ENCODE measurements around the gene PDSS2.

Gene PDSS2

DNA sequence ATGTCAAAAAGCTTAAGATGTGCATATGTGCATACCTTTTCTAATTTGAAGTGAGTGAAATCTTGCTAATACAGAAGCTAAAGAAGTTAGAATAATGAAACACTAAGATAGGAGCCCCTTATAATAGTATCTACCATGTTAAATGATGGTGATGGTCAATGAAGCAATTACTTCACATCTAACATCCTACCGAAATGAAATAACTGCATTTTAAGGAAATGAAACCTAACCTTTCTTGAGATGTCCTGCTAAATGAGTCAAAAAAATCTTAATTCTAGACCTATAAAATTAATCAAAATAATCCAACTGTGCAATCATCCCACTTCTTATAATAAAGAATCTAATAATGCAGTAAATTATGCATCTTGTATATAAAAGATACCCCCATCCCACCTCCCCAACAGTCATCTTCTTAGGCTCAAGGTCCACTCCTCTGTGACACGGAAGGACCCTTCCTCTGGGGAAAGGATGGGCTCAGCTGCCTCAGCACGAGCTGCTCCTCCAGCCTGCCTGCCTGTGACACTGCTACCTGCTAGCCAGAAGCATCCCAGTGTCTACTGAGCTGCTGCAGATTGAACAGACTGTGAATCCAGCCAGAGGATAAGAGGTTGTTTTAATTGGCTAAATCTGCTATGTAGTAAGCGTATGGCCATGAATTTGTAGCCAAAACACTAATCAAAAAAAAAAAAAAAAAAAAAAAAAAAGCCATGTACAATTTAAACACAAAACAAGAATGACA lies 214.5 kb downstream of the PDSS2 start:
- Histone ChIP-seq H3K9ac (ENCODE audit: low read depth, low read length) (no peak overlapping the region), H3K9me3 (ENCODE audit: control insufficient read depth, insufficient read depth, low read length) (no peaks in the 10 kb centered on the region), H3K4me1 (ENCODE audit: insufficient read depth, low read length) (no peaks in the 10 kb centered on the region; the same call in 1 of the 2 replicates), H3K36me3 (ENCODE audit: insufficient read depth, low read length) (no peaks in the 10 kb centered on the region)

DNA sequence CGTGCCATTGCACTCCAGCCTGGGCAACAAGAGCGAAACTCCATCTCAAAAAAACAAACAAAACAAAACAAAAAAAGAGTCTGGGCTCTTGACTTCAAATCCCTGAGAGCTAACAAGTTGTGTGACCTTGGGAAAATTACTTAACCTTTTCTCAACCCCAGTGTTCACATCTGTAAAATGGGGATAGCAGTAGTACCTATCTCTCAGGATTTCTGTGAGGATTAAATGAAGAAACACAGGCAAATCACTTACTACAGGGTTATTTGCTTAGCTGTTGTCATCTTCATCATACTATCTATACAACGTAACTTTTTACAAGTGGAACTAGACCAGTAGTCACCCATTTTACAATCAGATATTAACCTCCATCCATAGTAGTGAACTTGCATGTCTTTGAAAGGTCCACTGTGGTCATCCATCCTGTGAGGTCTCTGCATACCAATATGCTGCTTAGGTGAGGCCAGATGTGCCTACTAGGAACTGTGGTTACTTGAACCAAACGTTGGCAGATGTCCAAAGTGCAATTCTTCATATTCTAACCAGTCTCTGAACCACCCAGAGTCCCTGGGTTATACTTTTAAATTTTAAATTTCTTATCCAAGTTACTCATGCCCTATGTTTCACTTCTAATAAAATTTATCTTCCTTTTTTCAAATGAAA lies 215.2 kb downstream of the PDSS2 start:
- no peaks in the 10 kb centered on the region; the same call in 1 of the 2 replicates for H3K4me1 ChIP-seq (ENCODE audit: insufficient read depth, low read length)
- no peak overlapping the region for H3K9ac ChIP-seq (ENCODE audit: low read depth, low read length)
- no peaks in the 10 kb centered on the region for H3K36me3 ChIP-seq (ENCODE audit: insufficient read depth, low read length)
- H3K9me3 ChIP-seq (ENCODE audit: control insufficient read depth, insufficient read depth, low read length): no peaks in the 10 kb centered on the region

DNA sequence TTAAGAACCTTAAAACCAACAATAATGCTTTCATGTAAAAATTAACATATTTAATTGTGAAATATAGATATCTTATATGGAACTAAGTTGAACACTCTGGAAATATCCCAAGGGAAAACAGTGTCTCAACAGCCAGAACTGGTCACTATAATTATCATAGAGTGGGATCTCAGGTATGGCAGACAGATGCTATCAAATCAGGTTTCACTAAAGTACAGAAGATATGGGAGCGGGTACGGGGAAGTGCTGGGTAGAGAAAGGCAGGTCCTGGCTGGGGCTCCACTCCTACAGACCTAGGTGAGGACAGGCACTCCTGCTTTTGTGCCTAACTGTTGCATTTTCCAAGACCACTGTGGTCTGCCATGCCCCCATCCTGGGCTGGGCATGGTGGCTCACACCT lies 215.9 kb downstream of the PDSS2 start:
- Histone ChIP-seq H3K9me3 (ENCODE audit: control insufficient read depth, insufficient read depth, low read length) (no peaks in the 10 kb centered on the region), H3K36me3 (ENCODE audit: insufficient read depth, low read length) (no peaks in the 10 kb centered on the region), H3K4me1 (ENCODE audit: insufficient read depth, low read length) (no peaks in the 10 kb centered on the region; the same call in 1 of the 2 replicates), H3K9ac (ENCODE audit: low read depth, low read length) (no peak overlapping the region)

DNA sequence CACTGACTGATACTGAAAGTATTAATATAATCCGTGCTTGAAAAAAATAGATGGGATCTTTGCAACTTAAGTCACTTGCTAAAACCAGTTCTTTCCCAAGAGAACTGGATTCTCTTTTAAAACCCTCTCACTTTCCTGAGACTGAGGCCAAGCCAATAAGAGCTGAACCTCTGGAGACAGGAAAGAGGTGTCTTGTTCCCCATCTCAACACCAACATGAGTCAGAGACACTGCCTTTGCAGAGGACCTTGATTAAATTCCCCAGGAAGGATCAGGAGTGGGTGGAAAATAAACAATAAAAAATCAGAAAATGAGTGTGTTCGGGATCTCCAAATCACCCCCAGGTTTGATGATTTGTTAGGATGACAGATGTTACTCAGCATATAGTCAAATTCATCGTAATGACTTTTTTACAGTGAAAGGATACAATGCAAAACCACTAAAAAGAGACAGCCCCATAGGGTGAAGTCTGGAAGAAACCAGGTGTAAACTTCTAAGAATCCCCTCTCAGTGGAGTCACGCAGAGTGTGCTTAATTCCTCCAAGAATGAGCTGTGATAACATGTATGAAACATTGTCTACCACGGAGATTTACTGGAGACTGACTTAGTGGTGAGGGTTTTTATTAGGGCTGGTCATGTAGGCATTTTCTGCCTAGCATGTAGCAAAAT lies 221.2 kb downstream of the PDSS2 start:
- Histone ChIP-seq H3K9me3 (ENCODE audit: control insufficient read depth, insufficient read depth, low read length) (no peaks in the 10 kb centered on the region), H3K4me1 (ENCODE audit: insufficient read depth, low read length) (no peaks in the 10 kb centered on the region; the same call in 1 of the 2 replicates), H3K36me3 (ENCODE audit: insufficient read depth, low read length) (no peaks in the 10 kb centered on the region), H3K9ac (ENCODE audit: low read depth, low read length) (no peak overlapping the region)

DNA sequence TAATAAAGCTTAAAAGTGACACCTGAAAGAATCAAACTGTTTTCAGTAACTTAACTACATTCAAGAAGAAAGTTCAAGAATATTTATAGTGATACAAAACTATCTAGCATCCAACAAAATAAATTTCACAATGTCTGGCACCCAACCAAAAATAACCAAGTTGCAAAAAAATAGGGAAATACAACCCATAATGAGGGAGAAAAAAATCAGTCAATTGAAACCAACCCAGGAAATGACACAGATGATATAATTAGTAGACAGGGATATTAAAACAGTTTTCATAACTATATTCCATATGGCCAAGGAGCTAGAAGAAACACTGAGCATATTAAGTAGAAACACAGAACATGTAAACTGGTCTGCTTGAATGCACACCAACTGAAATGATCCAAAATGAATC lies 223.9 kb downstream of the PDSS2 start:
- no peaks in the 10 kb centered on the region for H3K9me3 ChIP-seq (ENCODE audit: control insufficient read depth, insufficient read depth, low read length)
- no peaks in the 10 kb centered on the region for H3K36me3 ChIP-seq (ENCODE audit: insufficient read depth, low read length)
- 0 out of 2 replicates have a peak, but pooled peaks cover 6% of the 10 kb centered on the region for H3K4me1 ChIP-seq (ENCODE audit: insufficient read depth, low read length)
- H3K9ac ChIP-seq (ENCODE audit: low read depth, low read length): no peak overlapping the region

DNA sequence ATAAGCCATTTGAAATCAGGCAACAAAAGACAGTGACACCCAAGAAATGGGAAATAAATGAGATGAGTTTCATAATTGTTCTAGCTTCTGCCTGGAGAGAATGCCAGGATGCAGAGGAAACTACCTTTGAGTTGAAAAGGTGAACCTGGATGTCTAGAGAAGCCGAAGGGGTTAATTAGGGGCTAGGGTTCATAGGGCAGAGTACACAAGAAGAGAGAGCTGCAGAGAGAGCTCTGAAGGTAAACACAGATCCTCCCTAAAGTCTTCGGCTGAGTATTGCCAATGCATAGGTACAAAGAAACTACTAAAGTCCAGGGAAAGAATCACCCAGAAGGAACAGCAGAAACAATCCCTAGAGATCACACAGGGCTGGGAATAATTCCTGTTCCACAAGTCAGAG lies 224.4 kb downstream of the PDSS2 start:
- Histone ChIP-seq H3K36me3 (ENCODE audit: insufficient read depth, low read length) (no peaks in the 10 kb centered on the region), H3K9ac (ENCODE audit: low read depth, low read length) (no peak overlapping the region), H3K9me3 (ENCODE audit: control insufficient read depth, insufficient read depth, low read length) (no peaks in the 10 kb centered on the region), H3K4me1 (ENCODE audit: insufficient read depth, low read length) (peaks cover 9% of the 10 kb centered on the region; the same call in 1 of the 2 replicates)

DNA sequence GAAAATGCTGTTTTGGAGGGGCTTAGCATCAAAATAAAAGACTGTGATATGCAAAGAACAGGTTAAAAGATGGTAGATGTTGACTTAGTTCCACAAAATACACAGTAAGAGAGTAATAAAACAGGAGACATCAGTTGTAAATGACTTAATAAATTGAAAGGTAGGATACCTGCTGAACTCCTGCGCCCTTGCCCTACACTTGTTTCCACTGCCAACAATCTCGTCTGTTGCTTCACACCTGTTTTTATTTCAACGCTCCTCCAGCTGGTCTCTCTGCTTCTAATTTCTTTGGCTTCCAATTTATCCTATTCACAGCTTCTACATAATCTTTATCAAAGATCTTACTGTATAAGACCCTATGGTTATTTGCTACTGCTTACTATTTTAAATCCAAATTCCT lies 228.1 kb downstream of the PDSS2 start:
- Histone ChIP-seq H3K9ac (ENCODE audit: low read depth, low read length) (no peak overlapping the region), H3K9me3 (ENCODE audit: control insufficient read depth, insufficient read depth, low read length) (no peaks in the 10 kb centered on the region), H3K36me3 (ENCODE audit: insufficient read depth, low read length) (no peaks in the 10 kb centered on the region; the same call in 1 of the 2 replicates), H3K4me1 (ENCODE audit: insufficient read depth, low read length) (peaks cover 9% of the 10 kb centered on the region; the same call in 1 of the 2 replicates)

DNA sequence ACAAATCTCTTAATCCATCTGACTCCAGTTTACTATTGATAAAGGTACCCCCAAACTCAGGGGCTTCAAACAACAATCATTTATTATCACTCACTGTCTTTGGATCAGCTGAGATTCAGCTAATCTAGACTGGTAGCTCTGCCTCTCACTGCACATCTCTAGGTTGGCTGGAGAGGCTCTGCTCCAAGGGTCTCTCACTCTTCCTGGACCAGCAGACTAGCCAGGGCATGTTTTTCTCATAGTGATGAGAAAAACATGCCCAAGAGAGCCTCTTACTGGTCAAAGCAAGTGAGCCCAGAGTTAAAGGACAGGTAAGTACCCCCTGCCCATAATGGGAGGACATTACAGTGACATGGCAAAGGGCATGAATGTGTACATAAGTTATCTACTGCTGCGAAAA lies 228.9 kb downstream of the PDSS2 start:
- Histone ChIP-seq H3K9me3 (ENCODE audit: control insufficient read depth, insufficient read depth, low read length) (no peaks in the 10 kb centered on the region), H3K36me3 (ENCODE audit: insufficient read depth, low read length) (no peaks in the 10 kb centered on the region; the same call in 1 of the 2 replicates), H3K4me1 (ENCODE audit: insufficient read depth, low read length) (peaks cover 9% of the 10 kb centered on the region; the same call in 1 of the 2 replicates), H3K9ac (ENCODE audit: low read depth, low read length) (no peak overlapping the region)

DNA sequence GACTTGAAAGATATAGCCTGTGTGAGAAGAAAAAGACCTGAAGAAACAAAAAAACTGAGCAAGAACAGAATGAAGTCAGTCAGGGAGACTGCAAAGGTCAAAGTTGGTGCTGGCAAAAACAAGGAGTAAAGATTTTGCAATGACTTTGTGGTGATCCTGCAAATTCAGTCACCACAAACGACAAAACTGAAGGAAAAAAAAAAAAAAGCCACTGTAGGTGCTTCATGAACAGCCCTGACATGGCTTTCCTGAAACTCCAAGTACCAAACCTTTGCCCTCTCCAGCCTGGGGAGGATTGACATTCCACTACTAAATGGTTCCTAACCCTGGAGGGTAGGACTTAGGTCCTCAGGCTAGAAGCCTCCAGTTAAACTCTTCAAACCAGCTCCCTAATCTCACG lies 229.3 kb downstream of the PDSS2 start:
- Histone ChIP-seq H3K9ac (ENCODE audit: low read depth, low read length) (no peak overlapping the region), H3K36me3 (ENCODE audit: insufficient read depth, low read length) (no peaks in the 10 kb centered on the region; the same call in 1 of the 2 replicates), H3K9me3 (ENCODE audit: control insufficient read depth, insufficient read depth, low read length) (no peaks in the 10 kb centered on the region), H3K4me1 (ENCODE audit: insufficient read depth, low read length) (peaks cover 9% of the 10 kb centered on the region; the same call in 1 of the 2 replicates)

DNA sequence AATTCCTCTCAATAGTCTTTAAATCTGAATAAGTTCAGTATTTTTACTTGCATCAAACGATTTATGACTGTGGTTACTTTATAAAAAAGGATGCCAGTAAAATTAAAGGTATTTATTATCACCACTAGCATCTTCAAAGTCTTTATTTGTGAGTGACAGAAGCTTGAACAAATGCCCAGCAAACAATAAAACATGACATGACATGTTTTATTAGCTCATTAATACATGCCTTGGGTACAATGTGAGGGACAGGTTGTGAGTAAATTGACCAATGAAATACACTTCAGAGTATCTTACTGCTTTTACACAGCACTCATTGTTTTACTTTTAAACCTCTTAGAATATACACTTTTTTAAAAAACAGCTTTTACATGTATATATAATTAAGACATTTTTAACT lies 230.6 kb downstream of the PDSS2 start:
- H3K9me3 ChIP-seq (ENCODE audit: control insufficient read depth, insufficient read depth, low read length): no peaks in the 10 kb centered on the region
- no peak overlapping the region for H3K9ac ChIP-seq (ENCODE audit: low read depth, low read length)
- no peaks in the 10 kb centered on the region; the same call in 1 of the 2 replicates for H3K36me3 ChIP-seq (ENCODE audit: insufficient read depth, low read length)
- peaks cover 9% of the 10 kb centered on the region; the same call in 1 of the 2 replicates for H3K4me1 ChIP-seq (ENCODE audit: insufficient read depth, low read length)

DNA sequence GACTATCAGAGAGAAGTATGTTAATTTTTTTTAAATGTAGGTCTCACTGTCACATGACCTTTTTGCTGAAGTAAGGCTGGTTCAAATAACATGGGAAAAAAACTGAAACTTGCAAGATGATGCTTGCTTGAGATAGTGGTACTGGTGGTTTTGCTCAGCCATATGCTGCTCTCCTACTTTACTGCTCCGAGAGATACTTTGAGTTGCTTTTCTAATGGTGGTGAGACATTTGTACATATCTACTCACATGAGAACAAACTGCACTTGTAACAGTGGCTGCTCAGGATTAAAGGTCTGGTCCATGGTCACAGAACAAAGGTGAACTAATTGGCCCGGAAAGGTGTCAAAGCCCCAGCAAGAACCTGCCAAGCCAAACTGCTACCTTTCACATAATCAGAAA lies 237.8 kb downstream of the PDSS2 start:
- Histone ChIP-seq H3K4me1 (ENCODE audit: insufficient read depth, low read length) (no peaks in the 10 kb centered on the region), H3K9ac (ENCODE audit: low read depth, low read length) (no peak overlapping the region), H3K36me3 (ENCODE audit: insufficient read depth, low read length) (no peaks in the 10 kb centered on the region), H3K9me3 (ENCODE audit: control insufficient read depth, insufficient read depth, low read length) (no peaks in the 10 kb centered on the region)

DNA sequence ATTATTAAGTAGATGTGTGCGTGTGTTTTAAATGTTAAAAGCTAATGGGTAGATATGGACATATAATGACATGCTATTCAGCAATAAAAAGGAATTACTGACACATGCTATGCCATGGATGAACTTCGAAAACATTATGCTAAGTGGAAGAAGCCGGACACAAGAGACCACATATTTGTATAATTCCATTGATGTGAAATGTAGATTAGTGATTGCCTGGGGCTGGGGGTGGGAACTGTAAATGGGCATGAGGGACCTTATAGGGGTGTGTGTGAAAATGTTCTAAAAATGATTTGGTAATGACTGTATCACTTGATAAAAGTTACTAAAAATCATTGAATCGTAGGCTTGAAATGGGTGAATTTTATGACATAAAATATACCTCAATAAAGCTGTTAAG lies 239.5 kb downstream of the PDSS2 start:
- no peak overlapping the region for H3K9ac ChIP-seq (ENCODE audit: low read depth, low read length)
- H3K4me1 ChIP-seq (ENCODE audit: insufficient read depth, low read length): no peaks in the 10 kb centered on the region
- H3K9me3 ChIP-seq (ENCODE audit: control insufficient read depth, insufficient read depth, low read length): no peaks in the 10 kb centered on the region
- H3K36me3 ChIP-seq (ENCODE audit: insufficient read depth, low read length): no peaks in the 10 kb centered on the region

DNA sequence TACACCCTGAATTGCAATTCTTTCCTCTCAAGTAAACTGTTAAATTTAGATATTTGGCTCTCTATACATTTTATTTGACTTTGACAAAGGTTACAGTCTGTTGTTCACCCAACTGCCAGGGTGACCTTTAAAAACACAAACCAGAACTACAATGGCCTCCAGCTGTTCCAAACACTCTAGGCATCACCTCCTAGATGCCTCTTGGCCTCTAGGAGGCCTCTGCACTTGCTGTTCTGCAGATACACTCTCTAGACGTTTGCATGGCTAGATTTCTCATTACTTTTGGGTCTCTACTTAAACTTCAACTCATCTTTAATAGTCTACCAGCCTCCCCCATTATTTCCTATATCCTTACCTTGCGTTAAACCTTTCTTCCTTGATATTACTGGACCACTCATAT lies 241.2 kb downstream of the PDSS2 start:
- Histone ChIP-seq H3K4me1 (ENCODE audit: insufficient read depth, low read length) (no peaks in the 10 kb centered on the region), H3K9me3 (ENCODE audit: control insufficient read depth, insufficient read depth, low read length) (no peaks in the 10 kb centered on the region), H3K9ac (ENCODE audit: low read depth, low read length) (no peak overlapping the region), H3K36me3 (ENCODE audit: insufficient read depth, low read length) (no peaks in the 10 kb centered on the region)

DNA sequence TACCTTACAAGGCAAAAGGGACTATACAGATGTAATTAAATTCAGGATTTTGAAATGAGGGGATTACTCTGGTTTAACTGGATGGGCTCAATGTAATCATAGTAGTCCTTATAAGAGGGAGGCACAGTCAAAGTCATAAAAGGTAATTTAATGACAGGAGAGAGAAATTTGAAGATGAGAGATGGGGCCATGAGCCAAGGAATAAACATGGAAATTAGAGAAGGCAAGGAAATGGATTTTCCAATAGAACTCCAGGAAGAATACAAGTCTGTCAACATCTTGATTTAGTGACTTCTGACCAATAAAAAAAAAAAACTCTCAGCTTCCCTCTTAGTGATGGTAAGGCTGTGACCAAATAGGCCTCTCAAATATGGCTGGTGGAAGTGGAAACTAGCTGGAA lies 242.1 kb downstream of the PDSS2 start:
- no peak overlapping the region for H3K9ac ChIP-seq (ENCODE audit: low read depth, low read length)
- no peaks in the 10 kb centered on the region for H3K4me1 ChIP-seq (ENCODE audit: insufficient read depth, low read length)
- no peaks in the 10 kb centered on the region for H3K36me3 ChIP-seq (ENCODE audit: insufficient read depth, low read length)
- H3K9me3 ChIP-seq (ENCODE audit: control insufficient read depth, insufficient read depth, low read length): no peaks in the 10 kb centered on the region

Data from ES-I3 (cell line).